Progenitor cell of endocrine pancreas (in vitro differentiated cells): Measurements from ENCODE around the gene MRPL27. TPM values are rescaled to one million over a fixed set of nuclear protein-coding genes. Genes with fewer than 3 reads are reported as not detected.

Experiments used
- DNase-seq: peaks from one replicate; pipeline ENCODE4 v3.0.0; 2021; ENCODE audit warnings: low spot score; ENCODE audit not compliant: unreplicated experiment
- H3K27ac Mint-ChIP-seq: 2 replicates; pipeline ENCODE4 v1.8.0; 2021; ENCODE audit warnings: mild to moderate bottlenecking, moderate library complexity, mixed read lengths
- H3K27me3 Mint-ChIP-seq: 2 replicates; pipeline ENCODE4 v1.8.0; 2021; ENCODE audit warnings: mixed read lengths
- H3K36me3 Mint-ChIP-seq: 2 replicates; pipeline ENCODE4 v1.8.0; 2022; ENCODE audit warnings: mixed read lengths; ENCODE audit not compliant: insufficient read depth
- H3K4me1 Mint-ChIP-seq: 2 replicates; pipeline ENCODE4 v1.8.0; 2021; ENCODE audit warnings: low read depth, mixed read lengths
- H3K4me3 Mint-ChIP-seq: 2 replicates; pipeline ENCODE4 v1.8.0; 2021; ENCODE audit warnings: low read depth, mild to moderate bottlenecking, moderate library complexity, mixed read lengths
- H3K9me3 Mint-ChIP-seq: 2 replicates; pipeline ENCODE4 v1.8.0; 2021; ENCODE audit warnings: low read depth, mixed read lengths
- total RNA-seq: library from RNA; stranded (reverse); gene quantifications from 2 replicates; pipeline ENCODE4 v1.2.1, GENCODE V29; 2021
- TF ChIP-seq, protein P1 (sequence below): fragments of 200-600 bp; sonication (generic); IDR thresholded peaks from one replicate; pipeline ENCODE4 v1.5.0; 2021; ENCODE audit warnings: antibody characterized with exemption, mild to moderate bottlenecking; ENCODE audit not compliant: unreplicated experiment

MRPL27 gene
- total RNA-seq, 1 donor from 2014 or later: 59.6 TPM

DNA sequence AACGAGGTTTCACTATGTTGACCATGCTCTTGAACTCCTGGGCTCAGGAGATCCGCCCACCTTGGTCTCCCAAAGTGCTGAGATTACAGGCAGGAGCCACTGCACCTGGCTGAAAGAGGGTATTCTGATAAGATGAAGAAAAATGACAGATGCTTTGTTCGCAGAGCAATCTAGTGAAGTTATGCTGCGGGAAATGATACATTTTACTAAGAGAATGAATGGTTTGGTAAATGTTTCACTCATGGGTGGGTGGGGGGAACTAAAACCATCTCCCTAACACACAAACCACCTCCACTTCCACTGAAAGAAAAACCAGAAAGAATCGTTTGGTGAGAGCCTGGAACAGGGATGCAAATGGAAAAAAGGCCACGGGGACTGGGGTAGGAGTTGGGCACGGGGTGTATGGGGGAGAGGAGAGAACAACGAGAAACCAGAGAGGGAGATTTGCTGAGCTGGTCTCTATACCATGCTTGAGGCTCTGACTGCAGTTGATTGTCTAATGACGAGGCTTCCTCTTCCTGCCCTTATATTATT lies 46.1 kb downstream of the MRPL27 start:
- DNase-seq: no peak
- Mint-ChIP-seq H3K4me1 (peaks cover 6% of the 10 kb centered on the region), H3K9me3 (no peaks in the 10 kb centered on the region), H3K27ac (no peak overlapping the region), H3K36me3 (no peaks in the 10 kb centered on the region), H3K4me3 (no peak overlapping the region), H3K27me3 (peaks cover 19% of the 10 kb centered on the region)
- TF ChIP-seq, protein P1, sequence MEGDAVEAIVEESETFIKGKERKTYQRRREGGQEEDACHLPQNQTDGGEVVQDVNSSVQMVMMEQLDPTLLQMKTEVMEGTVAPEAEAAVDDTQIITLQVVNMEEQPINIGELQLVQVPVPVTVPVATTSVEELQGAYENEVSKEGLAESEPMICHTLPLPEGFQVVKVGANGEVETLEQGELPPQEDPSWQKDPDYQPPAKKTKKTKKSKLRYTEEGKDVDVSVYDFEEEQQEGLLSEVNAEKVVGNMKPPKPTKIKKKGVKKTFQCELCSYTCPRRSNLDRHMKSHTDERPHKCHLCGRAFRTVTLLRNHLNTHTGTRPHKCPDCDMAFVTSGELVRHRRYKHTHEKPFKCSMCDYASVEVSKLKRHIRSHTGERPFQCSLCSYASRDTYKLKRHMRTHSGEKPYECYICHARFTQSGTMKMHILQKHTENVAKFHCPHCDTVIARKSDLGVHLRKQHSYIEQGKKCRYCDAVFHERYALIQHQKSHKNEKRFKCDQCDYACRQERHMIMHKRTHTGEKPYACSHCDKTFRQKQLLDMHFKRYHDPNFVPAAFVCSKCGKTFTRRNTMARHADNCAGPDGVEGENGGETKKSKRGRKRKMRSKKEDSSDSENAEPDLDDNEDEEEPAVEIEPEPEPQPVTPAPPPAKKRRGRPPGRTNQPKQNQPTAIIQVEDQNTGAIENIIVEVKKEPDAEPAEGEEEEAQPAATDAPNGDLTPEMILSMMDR: no peak

DNA sequence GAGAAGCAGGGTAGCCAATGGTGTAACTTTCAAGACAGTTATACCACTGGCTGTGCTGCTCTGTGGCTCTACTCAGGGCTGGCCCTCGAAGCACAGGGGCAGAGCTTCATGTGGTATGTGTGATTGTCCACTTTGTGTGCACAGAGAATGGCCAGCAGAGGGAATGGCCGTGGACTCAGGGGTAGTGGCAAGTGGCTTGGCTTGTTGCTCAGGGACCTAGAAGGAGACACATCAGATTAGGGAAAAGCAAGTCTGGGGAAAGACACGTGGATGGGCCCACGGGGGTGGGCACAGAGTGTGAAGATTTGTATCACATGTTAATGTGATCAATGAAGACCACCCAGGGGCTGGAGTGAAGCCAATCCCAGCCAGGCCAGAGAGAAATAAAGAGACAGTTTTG lies 47.1 kb downstream of the MRPL27 start:
- H3K36me3 Mint-ChIP-seq: no peaks in the 10 kb centered on the region
- H3K4me1 Mint-ChIP-seq: peaks cover 6% of the 10 kb centered on the region
- DNase-seq: no peak
- H3K27me3 Mint-ChIP-seq: peaks cover 18% of the 10 kb centered on the region
- H3K9me3 Mint-ChIP-seq: no peaks in the 10 kb centered on the region
- no peak overlapping the region for H3K27ac Mint-ChIP-seq
- TF ChIP-seq, protein P1: no peak
- H3K4me3 Mint-ChIP-seq: no peak overlapping the region

DNA sequence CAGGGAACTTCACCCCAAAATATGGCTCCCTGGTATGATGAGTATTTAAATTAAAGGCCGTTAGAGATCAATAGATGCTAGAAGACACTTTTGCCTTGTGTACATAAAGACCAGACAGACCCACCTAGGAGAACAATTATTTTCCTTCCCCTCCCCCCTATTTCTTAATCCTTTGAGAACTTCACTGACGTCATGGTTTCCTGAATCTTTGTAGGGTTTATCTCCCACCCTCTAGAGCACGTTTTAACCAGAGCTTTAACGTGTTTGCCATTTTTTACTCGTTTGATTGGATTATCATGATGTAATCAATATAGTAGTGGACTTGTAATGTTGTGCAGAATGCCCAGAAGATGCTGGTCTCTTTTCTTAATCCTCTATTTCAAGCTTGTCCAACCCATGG lies 49.9 kb downstream of the MRPL27 start:
- no peak for DNase-seq
- Mint-ChIP-seq H3K9me3 (no peaks in the 10 kb centered on the region), H3K27me3 (peaks cover 10% of the 10 kb centered on the region)

DNA sequence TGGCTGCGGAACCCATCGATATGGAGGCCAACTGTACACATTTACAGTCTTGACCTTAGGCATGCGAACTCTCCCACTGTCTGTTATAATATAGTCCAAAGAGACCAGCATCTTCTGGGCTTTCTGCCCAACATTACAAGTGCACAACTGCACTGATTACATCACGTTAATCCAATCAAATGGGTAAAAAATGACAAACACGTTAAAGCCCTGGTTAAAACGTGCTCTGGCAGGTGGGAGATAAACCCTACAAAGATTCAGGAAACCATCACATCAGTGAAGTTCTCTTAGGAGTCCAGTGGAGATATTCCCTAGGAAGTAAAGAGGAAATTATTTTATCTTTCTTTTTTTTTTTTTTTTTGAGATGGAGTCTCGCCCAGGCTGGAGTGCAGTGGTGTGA lies 50.7 kb downstream of the MRPL27 start:
- no peak overlapping the region for H3K27ac Mint-ChIP-seq
- H3K4me1 Mint-ChIP-seq: peaks cover 6% of the 10 kb centered on the region
- no peak overlapping the region for H3K4me3 Mint-ChIP-seq
- no peaks in the 10 kb centered on the region for H3K9me3 Mint-ChIP-seq
- TF ChIP-seq, protein P1: no peak
- no peak for DNase-seq
- peaks cover 10% of the 10 kb centered on the region for H3K27me3 Mint-ChIP-seq
- H3K36me3 Mint-ChIP-seq: no peaks in the 10 kb centered on the region

More for the DNA sequence above, 49.9 kb downstream of the MRPL27 start:
- H3K4me1 Mint-ChIP-seq: peaks cover 6% of the 10 kb centered on the region
- H3K27ac Mint-ChIP-seq: no peak overlapping the region
- no peaks in the 10 kb centered on the region for H3K36me3 Mint-ChIP-seq
- TF ChIP-seq, protein P1: no peak
- no peak overlapping the region for H3K4me3 Mint-ChIP-seq

DNA sequence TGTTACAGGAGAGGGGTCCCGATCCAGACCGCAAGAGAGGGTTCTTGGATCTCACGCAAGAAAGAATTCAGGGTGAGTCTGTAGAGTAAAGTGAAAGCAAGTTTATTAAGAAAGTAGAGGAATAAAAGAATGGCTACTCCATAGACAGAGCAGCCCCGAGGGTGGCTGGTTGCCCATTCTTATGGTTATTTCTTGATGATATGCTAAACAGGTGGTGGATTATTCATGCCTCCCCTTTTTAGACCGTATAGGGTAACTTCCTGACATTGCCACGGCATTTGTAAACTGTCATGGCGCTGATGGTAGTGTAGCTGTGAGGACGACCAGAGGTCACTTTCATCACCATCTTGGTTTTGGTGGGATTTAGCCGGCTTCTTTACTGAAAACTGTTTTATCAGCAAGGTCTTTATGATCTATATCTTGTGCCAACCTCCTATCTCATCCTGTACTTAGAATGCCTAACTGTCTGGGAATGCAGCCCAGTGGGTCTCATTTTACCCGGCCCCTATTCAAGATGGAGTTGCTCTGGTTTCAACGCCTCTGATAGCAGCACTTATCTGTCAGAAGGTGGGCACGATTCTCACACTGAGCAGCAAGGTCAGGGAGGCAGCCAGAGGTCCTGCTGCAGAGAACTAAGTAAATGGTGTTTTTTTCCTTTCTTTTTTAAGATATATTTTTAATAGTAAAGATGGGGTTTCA lies 53.5 kb downstream of the MRPL27 start:
- TF ChIP-seq, protein P1: no peak
- H3K36me3 Mint-ChIP-seq: no peaks in the 10 kb centered on the region

More for the DNA sequence above, 53.5 kb downstream of the MRPL27 start:
- no peaks in the 10 kb centered on the region for H3K4me1 Mint-ChIP-seq
- H3K9me3 Mint-ChIP-seq: no peaks in the 10 kb centered on the region
- H3K27me3 Mint-ChIP-seq: peaks cover 6% of the 10 kb centered on the region
- H3K4me3 Mint-ChIP-seq: no peak overlapping the region
- no peak for DNase-seq
- no peak overlapping the region for H3K27ac Mint-ChIP-seq
